HEK293 (cell line): ENCODE data around the gene TRPM2.

Experiments
- CTCF ChIA-PET: fragments of 350-600 bp; formaldehyde crosslinking; extraction: SDS; loops from one replicate; lab custom pipeline; 2021; ENCODE audit warnings: antibody characterized with exemption; lab: Yijun Ruan, JAX
- POLR2A ChIA-PET: fragments of 300-600 bp; formaldehyde crosslinking; extraction: SDS; loops from one replicate; lab custom pipeline; 2020; ENCODE audit warnings: antibody characterized with exemption, inconsistent platforms; lab: Yijun Ruan, JAX
- H3K27ac ChIP-seq: fragments of 200-500 bp; sonication (Bioruptor generic); 2 replicates; pipeline ENCODE4 v1.5.1; 2014; ENCODE audit warnings: low read depth, low read length, control low read depth, inconsistent platforms; ENCODE audit errors: extremely low read depth
- H3K36me3 ChIP-seq, 2 experiments: fragments of 200-500 bp in 1 of 2; sonication (Bioruptor generic) in 1 of 2; 1 replicate in 1 of 2; 2 replicates in 1 of 2; pipeline ENCODE4 v1.5.1; 2014 to 2017; ENCODE audit warnings: inconsistent platforms in 2 of 2, low read length in 2 of 2; ENCODE audit not compliant: control insufficient read depth in 2 of 2, insufficient read depth in 1 of 2
- H3K4me1 ChIP-seq: fragments of 200-500 bp; sonication (Bioruptor generic); 2 replicates; pipeline ENCODE4 v1.5.1; 2014; ENCODE audit warnings: mild to moderate bottlenecking, low read length, inconsistent platforms; ENCODE audit not compliant: control insufficient read depth, insufficient read depth
- H3K4me3 ChIP-seq: 2 replicates; pipeline ENCODE4 v1.5.1; 2011; ENCODE audit warnings: low read depth, mild to moderate bottlenecking, control low read depth, low read length, moderate library complexity
- H3K9me3 ChIP-seq: fragments of 200-500 bp; sonication (Bioruptor generic); 2 replicates; pipeline ENCODE4 v1.5.1; 2014; ENCODE audit warnings: low read depth, low read length, inconsistent platforms; ENCODE audit not compliant: control insufficient read depth, insufficient read depth
- BCL11B ChIP-seq: fragments of 450-650 bp; formaldehyde crosslinking; IDR thresholded peaks from 2 replicates; pipeline ENCODE4 v1.5.1; 2016; ENCODE audit warnings: low read depth, missing biosample characterization, missing genetic modification characterization
- KLF8 ChIP-seq: fragments of 450-650 bp; formaldehyde crosslinking; IDR thresholded peaks from 2 replicates; pipeline ENCODE4 v1.5.1; 2016; ENCODE audit warnings: missing biosample characterization, missing genetic modification characterization
- ZBTB48 ChIP-seq: fragments of 450-650 bp; formaldehyde crosslinking; IDR thresholded peaks from 2 replicates; pipeline ENCODE4 v1.5.1; 2016; ENCODE audit warnings: missing biosample characterization, missing genetic modification characterization
- ZBTB8A ChIP-seq: fragments of 450-650 bp; formaldehyde crosslinking; IDR thresholded peaks from 2 replicates; pipeline ENCODE4 v1.5.1; 2016; ENCODE audit warnings: missing biosample characterization, missing genetic modification characterization
- ZFP69B ChIP-seq: fragments of 450-650 bp; formaldehyde crosslinking; IDR thresholded peaks from 2 replicates; pipeline ENCODE4 v1.5.1; 2016; ENCODE audit warnings: missing biosample characterization, missing genetic modification characterization
- ZIC2 ChIP-seq: fragments of 450-650 bp; formaldehyde crosslinking; IDR thresholded peaks from 2 replicates; pipeline ENCODE4 v1.5.1; 2016; ENCODE audit warnings: missing biosample characterization, missing genetic modification characterization
- ZNF10 ChIP-seq: fragments of 450-650 bp; formaldehyde crosslinking; IDR thresholded peaks from 2 replicates; pipeline ENCODE4 v1.5.1; 2017; ENCODE audit warnings: missing biosample characterization, missing genetic modification characterization
- ZNF138 ChIP-seq: fragments of 450-650 bp; formaldehyde crosslinking; IDR thresholded peaks from 2 replicates; pipeline ENCODE4 v1.5.1; 2016; ENCODE audit warnings: missing biosample characterization, missing genetic modification characterization, borderline replicate concordance
- ZNF211 ChIP-seq: fragments of 450-650 bp; formaldehyde crosslinking; IDR thresholded peaks from 2 replicates; pipeline ENCODE4 v1.5.1; 2016; ENCODE audit warnings: low read depth, missing biosample characterization, missing genetic modification characterization
- ZNF394 ChIP-seq: fragments of 450-650 bp; formaldehyde crosslinking; IDR thresholded peaks from 2 replicates; pipeline ENCODE4 v1.5.1; 2016; ENCODE audit warnings: missing biosample characterization, missing genetic modification characterization, mild to moderate bottlenecking, moderate library complexity, borderline replicate concordance
- ZNF561 ChIP-seq: fragments of 450-650 bp; IDR thresholded peaks from 2 replicates; pipeline ENCODE4 v1.5.1; 2018; ENCODE audit warnings: missing biosample characterization, missing genetic modification characterization, borderline replicate concordance
- ZNF776 ChIP-seq: fragments of 450-650 bp; formaldehyde crosslinking; IDR thresholded peaks from 2 replicates; pipeline ENCODE4 v1.5.0; 2017; ENCODE audit warnings: missing biosample characterization, missing genetic modification characterization, borderline replicate concordance
- TF ChIP-seq, protein P1 (sequence below): fragments of 450-650 bp; formaldehyde crosslinking; IDR thresholded peaks from 2 replicates; pipeline ENCODE4 v1.5.1; 2017; ENCODE audit warnings: missing biosample characterization, missing genetic modification characterization
- TF ChIP-seq, protein P2 (sequence below): fragments of 450-650 bp; formaldehyde crosslinking; IDR thresholded peaks from 2 replicates; pipeline ENCODE4 v1.5.1; 2016; ENCODE audit warnings: missing biosample characterization, missing genetic modification characterization
- TF ChIP-seq, protein P3 (sequence below): fragments of 450-650 bp; formaldehyde crosslinking; IDR thresholded peaks from 2 replicates; pipeline ENCODE4 v1.5.1; 2016; ENCODE audit warnings: missing biosample characterization, missing genetic modification characterization
- TF ChIP-seq, protein P4 (sequence below): fragments of 450-650 bp; formaldehyde crosslinking; IDR thresholded peaks from 2 replicates; pipeline ENCODE4 v1.5.1; 2016; ENCODE audit warnings: missing biosample characterization, missing genetic modification characterization
- TF ChIP-seq, protein P5 (sequence below): fragments of 450-650 bp; formaldehyde crosslinking; optimal IDR thresholded peaks from 2 replicates; pipeline ENCODE3; 2016; ENCODE audit warnings: missing biosample characterization, mild to moderate bottlenecking, missing genetic modification characterization
- TF ChIP-seq, protein P6 (sequence below): fragments of 450-650 bp; formaldehyde crosslinking; IDR thresholded peaks from 2 replicates; pipeline ENCODE4 v1.5.1; 2016; ENCODE audit warnings: missing biosample characterization, missing genetic modification characterization

Gene TRPM2

DNA sequence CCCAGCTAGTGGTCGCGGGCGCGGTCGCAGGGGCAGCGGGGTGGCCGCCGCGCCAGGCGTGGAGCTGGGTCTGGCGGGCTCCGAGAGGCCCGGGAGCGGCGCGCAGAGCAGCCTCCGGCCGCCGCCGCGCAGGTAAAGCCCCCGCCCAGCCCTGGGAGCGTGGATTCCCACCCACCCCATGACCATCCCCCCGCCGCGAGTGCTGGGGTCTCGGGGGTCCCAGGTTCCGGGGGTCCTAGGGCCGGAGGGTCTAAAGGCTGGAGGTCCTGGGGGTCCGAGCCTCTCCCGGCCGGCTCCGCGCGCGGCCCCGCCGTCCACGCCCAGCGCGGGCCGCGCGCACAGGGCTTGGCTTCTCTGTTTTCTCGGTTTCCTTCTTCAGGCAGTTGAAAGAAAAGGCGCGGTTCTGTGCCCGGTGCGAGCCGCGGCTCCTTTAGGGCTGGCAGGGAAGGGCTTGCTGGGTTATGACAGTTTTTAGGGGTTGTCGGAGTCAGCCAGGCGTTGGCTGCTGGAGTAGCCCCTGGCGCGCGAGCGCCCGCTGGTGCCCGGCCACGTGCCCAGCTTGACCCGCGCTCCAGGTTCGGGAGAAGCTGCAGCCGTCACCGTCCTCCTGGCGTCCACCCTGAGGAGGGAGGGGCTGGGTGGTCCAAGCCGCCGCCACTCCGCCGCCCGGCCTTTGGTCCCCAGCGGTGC lies 102.2 kb downstream of the TRPM2 start:
- Histone ChIP-seq H3K36me3 (peaks cover 0 to 5% of the 10 kb centered on the region in 2 experiments; a peak in 1 of 3 replicates), H3K4me3 (peak overlapping the region; percentile 50), H3K27ac (no peak overlapping the region), H3K4me1 (no peaks in the 10 kb centered on the region), H3K9me3 (no peaks in the 10 kb centered on the region)
- CTCF ChIA-PET, result interaction anchor here (0.6 to 0.9 kb wide), 2 partner anchors 24 to 157 kb away, joined by 3 read pairs; no protein-coding TSS in a partner anchor
- POLR2A ChIA-PET, result interaction anchor here (0.8 to 1.4 kb wide), 3 partner anchors 43 to 117 kb away, joined by 4 to 11 read pairs (median 4); partner anchors contain the start of gene CFAP410
- TF ChIP-seq ZFP69B (tag by site-specific recombination), result no peak
- no peak for TF ChIP-seq ZNF776 (tag by site-specific recombination)
- TF ChIP-seq, protein P1, sequence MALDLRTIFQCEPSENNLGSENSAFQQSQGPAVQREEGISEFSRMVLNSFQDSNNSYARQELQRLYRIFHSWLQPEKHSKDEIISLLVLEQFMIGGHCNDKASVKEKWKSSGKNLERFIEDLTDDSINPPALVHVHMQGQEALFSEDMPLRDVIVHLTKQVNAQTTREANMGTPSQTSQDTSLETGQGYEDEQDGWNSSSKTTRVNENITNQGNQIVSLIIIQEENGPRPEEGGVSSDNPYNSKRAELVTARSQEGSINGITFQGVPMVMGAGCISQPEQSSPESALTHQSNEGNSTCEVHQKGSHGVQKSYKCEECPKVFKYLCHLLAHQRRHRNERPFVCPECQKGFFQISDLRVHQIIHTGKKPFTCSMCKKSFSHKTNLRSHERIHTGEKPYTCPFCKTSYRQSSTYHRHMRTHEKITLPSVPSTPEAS (tag by site-specific recombination), result no peak
- TF ChIP-seq ZNF211 (tag by site-specific recombination), result no peak
- TF ChIP-seq, protein P2, sequence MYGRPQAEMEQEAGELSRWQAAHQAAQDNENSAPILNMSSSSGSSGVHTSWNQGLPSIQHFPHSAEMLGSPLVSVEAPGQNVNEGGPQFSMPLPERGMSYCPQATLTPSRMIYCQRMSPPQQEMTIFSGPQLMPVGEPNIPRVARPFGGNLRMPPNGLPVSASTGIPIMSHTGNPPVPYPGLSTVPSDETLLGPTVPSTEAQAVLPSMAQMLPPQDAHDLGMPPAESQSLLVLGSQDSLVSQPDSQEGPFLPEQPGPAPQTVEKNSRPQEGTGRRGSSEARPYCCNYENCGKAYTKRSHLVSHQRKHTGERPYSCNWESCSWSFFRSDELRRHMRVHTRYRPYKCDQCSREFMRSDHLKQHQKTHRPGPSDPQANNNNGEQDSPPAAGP (tag by site-specific recombination), result no peak
- TF ChIP-seq, protein P3, sequence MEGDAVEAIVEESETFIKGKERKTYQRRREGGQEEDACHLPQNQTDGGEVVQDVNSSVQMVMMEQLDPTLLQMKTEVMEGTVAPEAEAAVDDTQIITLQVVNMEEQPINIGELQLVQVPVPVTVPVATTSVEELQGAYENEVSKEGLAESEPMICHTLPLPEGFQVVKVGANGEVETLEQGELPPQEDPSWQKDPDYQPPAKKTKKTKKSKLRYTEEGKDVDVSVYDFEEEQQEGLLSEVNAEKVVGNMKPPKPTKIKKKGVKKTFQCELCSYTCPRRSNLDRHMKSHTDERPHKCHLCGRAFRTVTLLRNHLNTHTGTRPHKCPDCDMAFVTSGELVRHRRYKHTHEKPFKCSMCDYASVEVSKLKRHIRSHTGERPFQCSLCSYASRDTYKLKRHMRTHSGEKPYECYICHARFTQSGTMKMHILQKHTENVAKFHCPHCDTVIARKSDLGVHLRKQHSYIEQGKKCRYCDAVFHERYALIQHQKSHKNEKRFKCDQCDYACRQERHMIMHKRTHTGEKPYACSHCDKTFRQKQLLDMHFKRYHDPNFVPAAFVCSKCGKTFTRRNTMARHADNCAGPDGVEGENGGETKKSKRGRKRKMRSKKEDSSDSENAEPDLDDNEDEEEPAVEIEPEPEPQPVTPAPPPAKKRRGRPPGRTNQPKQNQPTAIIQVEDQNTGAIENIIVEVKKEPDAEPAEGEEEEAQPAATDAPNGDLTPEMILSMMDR (tag by site-specific recombination), result peak; percentile 84
- TF ChIP-seq, protein P4, sequence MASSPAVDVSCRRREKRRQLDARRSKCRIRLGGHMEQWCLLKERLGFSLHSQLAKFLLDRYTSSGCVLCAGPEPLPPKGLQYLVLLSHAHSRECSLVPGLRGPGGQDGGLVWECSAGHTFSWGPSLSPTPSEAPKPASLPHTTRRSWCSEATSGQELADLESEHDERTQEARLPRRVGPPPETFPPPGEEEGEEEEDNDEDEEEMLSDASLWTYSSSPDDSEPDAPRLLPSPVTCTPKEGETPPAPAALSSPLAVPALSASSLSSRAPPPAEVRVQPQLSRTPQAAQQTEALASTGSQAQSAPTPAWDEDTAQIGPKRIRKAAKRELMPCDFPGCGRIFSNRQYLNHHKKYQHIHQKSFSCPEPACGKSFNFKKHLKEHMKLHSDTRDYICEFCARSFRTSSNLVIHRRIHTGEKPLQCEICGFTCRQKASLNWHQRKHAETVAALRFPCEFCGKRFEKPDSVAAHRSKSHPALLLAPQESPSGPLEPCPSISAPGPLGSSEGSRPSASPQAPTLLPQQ (tag by site-specific recombination), result 0 out of 2 replicates have a peak, but pooled peaks have one; percentile 34
- TF ChIP-seq, protein P5, sequence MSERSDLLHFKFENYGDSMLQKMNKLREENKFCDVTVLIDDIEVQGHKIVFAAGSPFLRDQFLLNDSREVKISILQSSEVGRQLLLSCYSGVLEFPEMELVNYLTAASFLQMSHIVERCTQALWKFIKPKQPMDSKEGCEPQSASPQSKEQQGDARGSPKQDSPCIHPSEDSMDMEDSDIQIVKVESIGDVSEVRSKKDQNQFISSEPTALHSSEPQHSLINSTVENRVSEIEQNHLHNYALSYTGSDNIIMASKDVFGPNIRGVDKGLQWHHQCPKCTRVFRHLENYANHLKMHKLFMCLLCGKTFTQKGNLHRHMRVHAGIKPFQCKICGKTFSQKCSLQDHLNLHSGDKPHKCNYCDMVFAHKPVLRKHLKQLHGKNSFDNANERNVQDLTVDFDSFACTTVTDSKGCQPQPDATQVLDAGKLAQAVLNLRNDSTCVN, result peak; percentile 72
- peak; percentile 59 for TF ChIP-seq ZNF394 (tag by site-specific recombination)
- TF ChIP-seq ZNF10 (tag by site-specific recombination), result no peak
- peak; percentile 43 for TF ChIP-seq ZIC2 (tag by site-specific recombination)
- TF ChIP-seq ZNF138 (tag by site-specific recombination), result no peak
- 0 out of 2 replicates have a peak, but pooled peaks have one; percentile 36 for TF ChIP-seq KLF8 (tag by site-specific recombination)
- peak; percentile 88 for TF ChIP-seq ZBTB8A (tag by site-specific recombination)
- TF ChIP-seq BCL11B, result no peak
- TF ChIP-seq, protein P6, sequence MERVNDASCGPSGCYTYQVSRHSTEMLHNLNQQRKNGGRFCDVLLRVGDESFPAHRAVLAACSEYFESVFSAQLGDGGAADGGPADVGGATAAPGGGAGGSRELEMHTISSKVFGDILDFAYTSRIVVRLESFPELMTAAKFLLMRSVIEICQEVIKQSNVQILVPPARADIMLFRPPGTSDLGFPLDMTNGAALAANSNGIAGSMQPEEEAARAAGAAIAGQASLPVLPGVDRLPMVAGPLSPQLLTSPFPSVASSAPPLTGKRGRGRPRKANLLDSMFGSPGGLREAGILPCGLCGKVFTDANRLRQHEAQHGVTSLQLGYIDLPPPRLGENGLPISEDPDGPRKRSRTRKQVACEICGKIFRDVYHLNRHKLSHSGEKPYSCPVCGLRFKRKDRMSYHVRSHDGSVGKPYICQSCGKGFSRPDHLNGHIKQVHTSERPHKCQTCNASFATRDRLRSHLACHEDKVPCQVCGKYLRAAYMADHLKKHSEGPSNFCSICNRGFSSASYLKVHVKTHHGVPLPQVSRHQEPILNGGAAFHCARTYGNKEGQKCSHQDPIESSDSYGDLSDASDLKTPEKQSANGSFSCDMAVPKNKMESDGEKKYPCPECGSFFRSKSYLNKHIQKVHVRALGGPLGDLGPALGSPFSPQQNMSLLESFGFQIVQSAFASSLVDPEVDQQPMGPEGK (tag by site-specific recombination), result 0 out of 2 replicates have a peak, but pooled peaks have one; percentile 52
- TF ChIP-seq ZNF561 (tag by site-specific recombination), result 0 out of 2 replicates have a peak, but pooled peaks have one; percentile 52
- peak; percentile 82 for TF ChIP-seq ZBTB48 (tag by site-specific recombination)
